NCI-H187 (cell line): Measurements from ENCODE around the gene USP21.

Source experiments
- DNase-seq, 2 experiments: peaks; one replicate each; lab custom pipeline; 2025; lab: John Stamatoyannopoulos, UW

Gene USP21

GRCh38 chr1:161137881-161138280, 21.4 kb upstream of the USP21 start:
- no peak for DNase-seq

- DNase-seq, result no peak
Measured at GRCh38 chr1:161138431-161138830, 20.9 kb upstream of the USP21 start.

- DNase-seq, result peak in 1 of 2 experiments; percentile 36
Measured at GRCh38 chr1:161139766-161140165, 19.5 kb upstream of the USP21 start.

GRCh38 chr1:161140755-161141400, 18.4 kb upstream of the USP21 start:
- DNase-seq, result no peak

GRCh38 chr1:161145832-161146231, 13.5 kb upstream of the USP21 start:
- no peak for DNase-seq

- no peak for DNase-seq
Measured at GRCh38 chr1:161153176-161153575, 6.1 kb upstream of the USP21 start.

GRCh38 chr1:161153682-161154337, 5.5 kb upstream of the USP21 start, which contains the start of gene UFC1:
Gene UFC1 (plus strand): TSS chr1:161153978. CDS start chr1:161153998, 20 bp downstream.
- peak; percentile 93 to 94 for DNase-seq

- no peak for DNase-seq
Measured at GRCh38 chr1:161157867-161158266, 1.4 kb upstream of the USP21 start.

- no peak for DNase-seq
Measured at GRCh38 chr1:161158316-161159010, 837 bp upstream of the USP21 start.

GRCh38 chr1:161159913-161160243, 578 bp downstream of the USP21 start:
- DNase-seq, result no peak

- DNase-seq, result no peak
Measured at GRCh38 chr1:161160671-161161145, 1.4 kb downstream of the USP21 start.

- DNase-seq, result no peak
Measured at GRCh38 chr1:161161652-161162051, 2.4 kb downstream of the USP21 start.

GRCh38 chr1:161162052-161162451, 2.8 kb downstream of the USP21 start:
- DNase-seq, result no peak

- no peak for DNase-seq
Measured at GRCh38 chr1:161162806-161163205, 3.5 kb downstream of the USP21 start.

GRCh38 chr1:161163793-161164192, 4.5 kb downstream of the USP21 start:
- no peak for DNase-seq

- no peak for DNase-seq
Measured at GRCh38 chr1:161164901-161165610, 5.8 kb downstream of the USP21 start.

GRCh38 chr1:161165742-161166668, 6.7 kb downstream of the USP21 start, which contains the start of gene PPOX:
Gene PPOX (plus strand): TSS chr1:161166426. CDS start chr1:161166848, 422 bp downstream.
- peak; percentile 98 to 99 for DNase-seq

- DNase-seq, result no peak
Measured at GRCh38 chr1:161166669-161167548, 7.6 kb downstream of the USP21 start.

- DNase-seq, result no peak
Measured at GRCh38 chr1:161168906-161169305, 9.6 kb downstream of the USP21 start.

- no peak for DNase-seq
Measured at GRCh38 chr1:161171191-161171590, 11.9 kb downstream of the USP21 start.
